ENCODE data around the gene SESN3.

The SESN3 gene

GRCh38 chr11:95128602-95129001 lies 102.4 kb downstream of the SESN3 start:
- no peak for FAIRE-seq

GRCh38 chr11:95123556-95123955 lies 107.4 kb downstream of the SESN3 start:
- DNase-seq (ENCODE audit: low spot score) (no peak), FAIRE-seq (no peak)

More at GRCh38 chr11:95128602-95129001, 102.4 kb downstream of the SESN3 start:
- DNase-seq (ENCODE audit: low spot score) = no peak

GRCh38 chr11:95121698-95122097 lies 109.3 kb downstream of the SESN3 start:
- DNase-seq (ENCODE audit: low spot score) = no peak
- no peak for FAIRE-seq

- no peak for DNase-seq (ENCODE audit: low spot score)
Observed at GRCh38 chr11:95119361-95120060, 111.5 kb downstream of the SESN3 start.

GRCh38 chr11:95115597-95115996 lies 115.4 kb downstream of the SESN3 start:
- DNase-seq (ENCODE audit: low spot score) (no peak), FAIRE-seq (no peak)

More at GRCh38 chr11:95119361-95120060, 111.5 kb downstream of the SESN3 start:
- no peak for FAIRE-seq

Data from RCC 7860 (cell line).